ENCODE data around the gene AGBL5.

Gene AGBL5

DNA sequence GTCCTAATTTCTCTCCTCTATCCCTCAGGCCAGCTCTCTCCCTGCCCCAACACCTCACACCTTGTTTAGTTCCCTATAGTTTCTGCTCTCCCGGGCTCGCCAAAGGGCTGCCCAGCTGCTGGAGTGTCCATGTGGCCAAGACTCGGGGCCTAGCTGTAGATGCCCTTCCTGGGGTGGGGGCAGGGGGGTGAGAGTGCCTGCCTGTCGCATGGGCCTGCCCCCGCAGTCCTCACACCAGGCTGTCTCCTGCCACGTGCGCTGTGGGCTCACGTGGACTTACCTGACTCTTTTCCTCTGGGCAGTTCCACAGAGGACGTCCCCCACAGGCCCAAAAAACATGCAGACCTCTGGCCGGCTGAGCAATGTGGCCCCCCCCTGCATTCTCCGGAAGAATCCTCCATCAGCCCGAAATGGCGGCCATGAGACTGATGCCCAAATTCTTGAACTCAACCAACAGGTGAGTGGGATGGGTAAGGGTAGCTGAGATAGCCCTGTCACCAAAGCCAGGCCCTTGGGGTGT is 26.1 kb upstream of the AGBL5 start:
- no peak for DNase-seq

DNA sequence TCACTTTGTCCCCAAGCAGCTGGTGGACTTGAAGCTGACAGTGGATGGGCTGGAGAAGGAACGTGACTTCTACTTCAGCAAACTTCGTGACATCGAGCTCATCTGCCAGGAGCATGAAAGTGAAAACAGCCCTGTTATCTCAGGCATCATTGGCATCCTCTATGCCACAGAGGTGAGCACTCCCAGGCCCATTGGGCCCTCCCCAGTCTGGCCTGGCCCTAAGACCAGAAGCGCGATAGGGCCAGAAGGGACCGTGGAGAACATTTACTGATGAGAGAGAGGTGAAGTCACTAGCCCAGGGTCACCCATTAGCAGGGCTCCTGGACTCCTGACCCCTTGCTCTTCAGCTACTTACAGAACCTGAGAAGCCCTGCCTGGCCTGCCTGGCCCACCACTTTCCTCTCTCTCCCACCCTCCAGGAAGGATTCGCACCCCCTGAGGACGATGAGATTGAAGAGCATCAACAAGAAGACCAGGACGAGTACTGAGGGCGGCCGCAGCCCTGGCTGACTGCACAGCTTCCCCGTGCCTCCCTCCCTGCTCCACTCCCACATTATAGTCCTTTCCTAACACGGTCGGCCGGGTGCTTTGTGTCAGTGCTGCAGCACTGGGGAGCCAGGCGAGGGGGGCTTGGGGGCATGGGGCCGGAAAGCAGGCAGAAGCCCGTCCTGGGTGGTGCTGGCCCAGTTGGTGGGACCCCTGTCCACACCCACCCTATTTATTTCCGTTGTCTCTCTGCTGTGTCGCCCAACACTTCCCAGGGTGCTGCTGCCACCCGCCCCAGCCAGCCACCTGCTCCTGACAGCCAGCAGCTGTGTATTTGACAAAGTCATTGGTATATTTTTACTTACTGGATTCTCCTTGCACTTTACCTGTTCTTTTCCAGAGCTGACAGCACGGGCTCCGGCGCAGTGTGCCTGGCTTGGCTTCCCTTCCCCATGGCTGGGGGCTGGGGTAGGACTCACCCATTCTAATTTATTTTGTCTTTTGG is 25.3 kb upstream of the AGBL5 start:
- no peak for DNase-seq

DNA sequence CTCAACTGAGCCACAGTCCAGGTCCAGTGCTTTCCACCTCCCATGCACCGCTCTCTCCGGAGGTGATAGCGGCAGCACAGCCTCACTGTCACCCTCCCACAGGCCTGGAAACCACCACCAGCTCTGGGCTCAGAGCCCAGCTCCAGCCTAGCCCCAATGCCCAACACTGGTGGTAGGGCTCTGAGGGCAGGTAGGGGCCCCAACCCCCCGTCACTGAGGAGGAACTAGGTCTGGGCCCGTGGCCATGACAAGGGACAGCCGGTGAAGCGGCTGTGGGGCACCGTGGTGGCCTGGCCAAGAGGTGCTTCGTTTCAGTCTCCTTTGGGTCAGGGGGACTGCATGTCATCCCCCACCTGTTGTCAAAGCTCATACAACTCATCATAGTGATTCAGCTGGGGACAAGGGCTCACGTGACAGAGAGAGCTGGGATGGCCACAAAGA is 24.2 kb upstream of the AGBL5 start:
- DNase-seq: no peak

DNA sequence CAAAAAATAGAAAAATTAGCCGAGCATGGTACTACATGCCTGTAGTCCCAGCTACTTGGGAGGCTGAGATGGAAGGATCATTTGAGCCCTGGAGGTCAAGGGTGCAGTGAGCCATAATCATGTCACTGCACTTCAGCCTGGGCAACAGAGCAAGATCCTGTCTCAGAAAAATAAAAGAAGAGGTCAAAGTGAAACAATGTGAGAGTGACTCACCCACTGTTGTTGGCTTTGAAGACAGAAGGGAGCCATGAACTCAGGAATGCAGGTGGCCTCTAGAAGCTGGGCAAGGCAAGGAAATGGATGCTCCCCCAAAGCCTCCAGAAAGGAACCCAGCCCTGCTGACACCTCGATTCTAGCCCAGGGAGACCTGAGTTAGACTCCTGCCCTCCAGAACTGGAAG is 22.4 kb upstream of the AGBL5 start:
- no peak for DNase-seq

DNA sequence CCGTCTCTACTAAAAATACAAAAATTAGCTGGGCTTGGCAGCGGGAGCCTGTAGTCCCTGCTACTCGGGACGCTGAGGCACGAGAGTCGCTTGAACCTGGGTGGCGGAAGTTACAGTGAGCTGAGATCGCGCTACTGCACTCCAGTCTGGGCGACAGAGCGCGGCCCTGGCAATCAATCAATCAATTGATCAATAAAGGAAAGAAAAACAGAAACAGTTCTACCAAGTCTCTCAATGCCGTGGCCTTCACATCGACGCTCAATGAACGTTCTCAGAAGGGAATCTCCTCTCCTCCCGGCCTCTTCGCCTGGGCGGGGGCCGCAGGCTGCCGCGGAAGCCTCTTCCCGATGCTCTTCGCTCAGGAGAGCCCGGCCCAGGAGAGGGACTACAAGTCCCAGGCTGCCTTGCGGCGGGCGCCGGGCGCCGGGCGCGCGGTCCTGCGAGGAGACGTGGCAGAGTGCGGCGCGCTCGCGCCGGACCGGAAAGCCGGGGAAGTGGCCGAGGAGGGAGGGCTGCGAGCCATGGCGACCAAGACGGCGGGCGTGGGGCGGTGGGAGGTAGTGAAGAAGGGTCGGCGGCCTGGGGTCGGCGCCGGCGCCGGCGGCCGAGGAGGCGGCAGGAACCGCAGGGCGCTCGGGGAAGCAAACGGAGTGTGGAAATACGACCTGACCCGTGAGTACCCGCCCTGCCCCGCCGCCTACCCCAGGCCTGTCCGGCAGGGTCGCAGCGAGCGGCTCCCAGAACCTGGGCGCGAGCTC is 18.8 kb upstream of the AGBL5 start, which contains the start of gene TMEM214:
TSS of gene TMEM214 (plus strand) at position 471 of the 758 bp plus-strand sequence. CDS start at position 522, 51 bp downstream.
- DNase-seq: peak; percentile 62 to 80

DNA sequence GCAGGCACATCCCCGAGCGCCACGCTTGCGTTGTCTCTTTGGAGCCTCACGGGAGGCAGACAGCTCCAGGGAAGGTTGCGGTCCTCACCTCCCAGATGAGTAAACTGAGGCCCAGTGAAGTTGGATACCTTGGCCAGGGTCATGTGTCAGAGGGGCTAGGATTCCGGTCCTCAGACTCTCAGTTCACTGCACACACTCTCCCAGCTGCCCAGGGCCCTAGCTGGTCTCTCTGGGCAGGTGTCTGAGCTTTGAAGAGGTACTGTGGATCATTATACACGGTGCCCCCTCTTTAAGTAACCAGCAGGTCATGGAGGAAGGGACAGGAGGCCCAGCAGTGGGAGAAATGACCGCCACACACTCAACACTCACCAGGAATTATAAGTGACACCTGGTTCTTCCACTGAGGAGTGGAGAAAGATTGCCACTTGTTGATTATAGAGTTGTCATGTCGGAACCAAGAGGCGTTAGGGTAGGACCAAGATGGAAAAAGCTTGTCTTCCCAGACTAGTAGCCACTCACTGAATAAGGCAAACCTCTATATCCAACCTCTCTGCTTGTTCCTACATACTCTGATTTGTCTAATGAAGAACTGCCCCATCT is 18.1 kb upstream of the AGBL5 start:
- no peak for DNase-seq

DNA sequence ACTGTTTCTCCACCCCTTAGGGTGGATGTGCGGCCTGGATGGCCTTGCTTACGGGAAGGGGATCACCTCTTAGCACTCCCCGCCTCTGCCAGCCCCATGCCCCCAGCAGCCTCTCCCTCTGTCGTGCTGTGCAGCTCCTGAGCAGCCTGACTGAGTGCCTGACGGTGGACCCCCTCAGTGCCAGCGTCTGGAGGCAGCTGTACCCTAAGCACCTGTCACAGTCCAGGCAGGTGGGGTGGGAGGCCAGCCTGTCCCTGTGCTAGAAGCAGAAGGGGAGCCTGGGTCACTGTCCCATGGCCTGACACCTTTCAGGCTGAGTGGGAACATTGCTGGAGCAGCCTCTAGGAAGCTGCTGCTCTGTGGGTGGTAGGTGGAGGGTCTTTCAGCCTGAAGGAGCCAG is 13.5 kb upstream of the AGBL5 start:
- DNase-seq: no peak

DNA sequence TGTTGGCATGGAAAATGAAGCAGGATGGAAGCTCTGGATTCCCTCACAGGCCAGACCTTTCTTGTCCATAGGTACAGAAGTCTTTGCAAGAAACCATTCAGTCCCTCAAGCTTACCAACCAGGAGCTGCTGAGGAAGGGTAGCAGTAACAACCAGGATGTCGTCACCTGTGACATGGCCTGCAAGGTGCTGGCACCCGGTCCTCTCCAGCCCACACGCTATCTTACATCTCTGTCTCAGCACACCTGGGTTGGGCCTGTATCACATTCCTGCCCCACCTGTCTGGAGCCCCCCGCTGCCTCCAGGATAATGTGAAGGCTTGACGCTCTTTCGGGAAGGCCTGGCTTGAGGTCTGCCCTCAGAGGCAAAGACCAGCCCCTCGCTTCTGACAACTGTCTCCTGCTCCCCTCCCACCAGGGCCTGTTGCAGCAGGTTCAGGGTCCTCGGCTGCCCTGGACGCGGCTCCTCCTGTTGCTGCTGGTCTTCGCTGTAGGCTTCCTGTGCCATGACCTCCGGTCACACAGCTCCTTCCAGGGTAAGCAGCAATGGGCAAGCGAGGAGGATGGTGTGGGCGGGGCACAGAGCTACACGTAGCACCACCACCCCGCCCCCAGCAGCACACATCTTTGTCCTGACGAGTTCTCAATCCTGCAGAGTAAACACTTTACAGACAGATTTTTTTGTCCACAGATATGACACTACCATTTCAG is 12.7 kb upstream of the AGBL5 start:
- no peak for DNase-seq

DNA sequence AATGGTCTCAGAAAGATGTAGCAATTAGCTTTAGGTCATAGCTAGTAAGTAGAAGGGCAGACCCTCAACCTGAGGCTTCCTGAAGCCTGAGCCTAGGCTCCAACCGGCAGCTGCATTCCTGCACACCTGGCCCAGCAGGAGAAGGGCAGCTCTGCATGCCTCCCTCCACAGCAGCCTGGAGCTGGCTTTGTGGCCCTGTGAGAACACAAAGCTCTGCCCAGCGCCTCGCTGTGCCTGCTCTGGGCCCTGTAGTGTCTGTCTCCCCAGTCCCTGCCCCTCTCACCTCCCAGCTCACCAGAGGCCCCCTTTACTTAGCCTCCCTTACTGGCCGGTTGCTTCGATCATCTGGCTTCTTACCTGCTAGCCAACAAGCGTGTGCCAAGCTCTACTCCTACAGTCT is 12.0 kb upstream of the AGBL5 start:
- no peak for DNase-seq

DNA sequence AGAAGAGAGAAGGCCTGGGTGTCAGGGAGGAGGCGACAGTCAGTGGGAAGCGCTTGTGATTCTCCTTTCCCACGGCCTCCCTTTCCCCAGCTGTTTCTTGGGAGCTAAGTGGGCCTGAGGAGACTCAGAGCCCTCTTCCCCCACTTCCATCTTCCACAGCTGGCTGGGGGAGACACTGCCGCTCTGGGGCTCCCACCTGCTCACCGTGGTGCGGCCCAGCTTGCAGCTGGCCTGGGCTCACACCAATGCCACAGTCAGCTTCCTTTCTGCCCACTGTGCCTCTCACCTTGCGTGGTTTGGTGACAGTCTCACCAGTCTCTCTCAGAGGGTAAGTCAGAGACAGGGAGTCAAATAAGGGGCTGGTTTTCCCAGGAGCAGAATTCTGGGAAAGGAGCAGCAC is 11.6 kb upstream of the AGBL5 start:
- DNase-seq: no peak

DNA sequence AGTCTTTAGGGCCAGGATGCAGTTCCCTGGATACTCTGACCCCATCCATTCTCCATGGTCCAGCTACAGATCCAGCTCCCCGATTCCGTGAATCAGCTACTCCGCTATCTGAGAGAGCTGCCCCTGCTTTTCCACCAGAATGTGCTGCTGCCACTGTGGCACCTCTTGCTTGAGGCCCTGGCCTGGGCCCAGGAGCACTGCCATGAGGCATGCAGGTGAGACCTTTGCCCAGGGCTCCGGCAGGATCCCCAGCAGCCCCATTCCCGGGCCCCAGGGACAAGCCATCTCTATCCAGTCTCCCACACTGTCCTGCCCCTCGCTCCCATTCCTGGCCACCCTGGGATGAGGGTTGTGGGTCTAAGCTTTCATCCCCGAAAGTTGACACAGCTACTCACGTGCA is 11.2 kb upstream of the AGBL5 start:
- no peak for DNase-seq

DNA sequence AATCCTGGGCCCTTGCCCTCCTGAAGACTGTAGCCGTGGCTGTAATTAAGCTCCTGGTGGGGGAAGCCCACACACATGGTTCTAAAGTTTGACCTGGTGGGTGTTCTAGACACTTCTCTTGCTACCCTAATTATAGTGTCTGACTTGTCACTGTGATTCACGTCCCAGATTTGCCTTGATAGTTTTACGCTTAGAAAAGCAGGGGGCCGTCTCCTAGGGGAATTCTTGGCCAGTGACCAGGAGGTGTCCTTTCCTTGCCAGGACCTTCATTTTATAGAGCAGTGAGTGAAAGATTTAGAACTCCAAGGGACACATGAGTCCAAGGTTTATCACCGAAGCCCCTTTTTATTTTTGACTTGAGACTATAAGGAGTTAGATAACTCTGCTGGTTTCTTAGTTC is 9.7 kb upstream of the AGBL5 start:
- no peak for DNase-seq

DNA sequence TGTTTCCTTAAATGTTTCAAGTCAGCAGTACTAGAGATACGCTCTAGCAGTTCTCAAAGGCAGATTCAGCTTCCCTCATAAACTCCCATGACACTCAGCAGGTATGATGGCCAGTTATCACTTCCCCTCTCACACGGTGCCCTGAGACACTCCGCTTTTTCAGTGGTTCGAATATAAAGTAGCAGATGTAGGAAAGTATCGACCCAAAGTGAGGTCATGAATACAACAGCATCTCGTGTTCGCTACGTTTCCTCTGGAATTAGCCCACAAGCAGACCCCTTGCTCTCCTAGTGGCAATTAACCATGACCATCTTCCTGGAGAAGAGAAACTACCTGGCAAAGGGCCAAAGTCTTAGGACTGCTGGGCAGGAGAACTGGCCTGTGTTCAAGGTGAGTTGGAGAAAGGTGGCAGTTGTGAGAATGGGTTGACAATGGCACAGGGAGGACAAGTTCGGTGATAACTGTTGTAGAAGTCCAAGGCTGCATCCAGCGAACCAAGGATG is 9.3 kb upstream of the AGBL5 start:
- no peak for DNase-seq

DNA sequence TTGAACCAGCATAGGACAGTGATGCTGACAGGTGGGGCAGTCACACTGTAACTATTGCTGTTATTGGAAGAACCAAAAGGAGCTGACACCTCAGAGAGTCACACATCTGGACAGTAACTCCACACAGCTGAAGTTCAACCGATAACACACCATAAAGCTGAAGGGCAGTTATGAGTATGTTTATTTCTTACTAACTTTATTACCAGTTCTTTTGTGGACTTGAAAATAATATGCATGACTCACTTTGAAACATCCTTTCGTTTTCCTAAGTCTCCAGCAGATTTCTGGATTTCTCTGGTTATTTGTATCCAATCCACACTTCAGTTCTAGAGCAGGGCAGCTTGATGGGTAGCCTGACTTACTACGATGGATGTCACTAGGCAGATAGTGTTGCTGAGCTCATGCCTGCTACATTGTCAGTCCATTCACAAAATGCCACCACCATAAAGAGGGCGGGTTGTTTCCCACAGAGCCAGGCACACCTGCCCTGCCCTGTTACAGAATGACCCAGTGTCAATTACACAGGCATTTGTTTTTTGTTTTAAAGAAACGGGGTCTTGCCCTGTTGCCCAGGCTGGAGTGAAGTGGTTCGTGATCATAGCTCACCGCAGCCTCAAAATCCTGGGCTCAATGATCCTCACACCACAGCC is 8.4 kb upstream of the AGBL5 start:
- DNase-seq: no peak

DNA sequence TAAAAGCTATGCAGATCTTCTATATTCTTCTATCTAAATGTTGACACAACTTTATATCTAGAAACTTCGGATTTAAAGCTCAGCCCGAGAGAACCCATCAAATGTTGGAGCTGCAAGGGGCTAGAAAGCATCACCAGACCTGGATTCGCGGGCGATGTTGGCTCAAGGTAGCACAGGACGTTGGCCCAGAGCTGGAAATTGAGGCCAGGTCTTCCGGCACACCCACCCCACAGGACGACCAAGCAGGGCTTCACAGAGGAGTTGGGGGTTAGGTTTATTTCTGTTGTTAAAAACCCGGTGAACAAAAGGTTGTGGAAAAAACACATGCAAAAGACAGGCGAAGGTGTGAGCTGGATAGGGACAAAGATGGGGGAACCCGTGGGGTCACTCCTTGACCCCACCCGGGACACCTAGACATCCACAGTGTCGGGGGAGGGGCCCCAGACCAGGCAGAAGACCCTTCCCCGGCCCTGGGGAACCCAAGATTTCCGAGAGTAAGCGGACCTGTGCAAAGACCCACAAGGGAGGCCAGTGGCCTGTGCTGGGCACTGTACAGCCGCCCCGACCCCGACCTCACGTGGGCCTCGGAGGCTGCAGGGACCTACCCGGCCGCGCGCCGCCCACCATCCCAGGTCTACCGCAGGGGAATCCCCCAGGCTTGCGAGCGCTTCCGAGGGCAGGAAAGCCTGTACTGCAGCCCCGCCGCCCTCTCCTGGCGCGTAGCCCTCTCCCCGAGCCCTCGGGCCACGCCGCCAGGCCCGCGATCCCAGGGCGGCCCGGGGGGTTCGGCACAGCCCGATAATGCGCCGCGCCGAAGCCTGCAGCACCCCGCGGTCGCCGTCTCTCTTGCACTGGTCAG is 1.8 kb upstream of the AGBL5 start:
- DNase-seq: peak in 1 of 2 experiments; percentile 38

DNA sequence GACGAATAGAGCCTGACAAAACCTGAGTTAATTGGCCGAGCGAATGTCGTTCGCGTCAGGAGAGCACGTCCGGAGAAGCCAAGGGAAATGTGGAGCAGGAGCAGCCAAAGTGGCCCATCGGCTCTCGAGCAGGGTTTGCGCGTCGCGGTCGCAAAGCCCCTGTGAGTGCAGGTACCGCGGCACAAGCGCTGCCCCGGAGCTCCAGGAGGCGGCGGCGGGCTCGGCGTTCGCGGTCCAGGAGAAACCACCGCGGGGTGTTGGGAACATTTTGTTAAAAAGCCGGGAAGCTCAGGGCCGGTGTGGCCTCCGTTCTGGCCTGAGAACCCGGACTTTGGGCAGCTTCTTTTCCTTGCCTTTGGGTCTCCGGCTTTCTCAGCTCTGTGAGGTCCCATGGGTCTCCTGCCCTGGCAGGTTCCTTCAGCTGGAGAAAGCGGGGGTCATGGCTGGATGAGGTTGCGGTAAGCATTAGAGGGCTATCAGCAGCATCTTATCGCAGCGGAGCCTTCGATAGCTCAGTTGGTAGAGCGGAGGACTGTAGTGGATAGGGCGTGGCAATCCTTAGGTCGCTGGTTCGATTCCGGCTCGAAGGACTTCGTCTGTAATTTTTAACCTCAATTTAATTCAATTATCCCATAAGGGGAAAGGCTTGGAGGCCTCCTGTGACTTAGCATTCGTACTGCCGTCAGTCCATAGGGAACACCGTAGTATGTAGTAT is 1.0 kb upstream of the AGBL5 start:
- peak; percentile 88 to 92 for DNase-seq

DNA sequence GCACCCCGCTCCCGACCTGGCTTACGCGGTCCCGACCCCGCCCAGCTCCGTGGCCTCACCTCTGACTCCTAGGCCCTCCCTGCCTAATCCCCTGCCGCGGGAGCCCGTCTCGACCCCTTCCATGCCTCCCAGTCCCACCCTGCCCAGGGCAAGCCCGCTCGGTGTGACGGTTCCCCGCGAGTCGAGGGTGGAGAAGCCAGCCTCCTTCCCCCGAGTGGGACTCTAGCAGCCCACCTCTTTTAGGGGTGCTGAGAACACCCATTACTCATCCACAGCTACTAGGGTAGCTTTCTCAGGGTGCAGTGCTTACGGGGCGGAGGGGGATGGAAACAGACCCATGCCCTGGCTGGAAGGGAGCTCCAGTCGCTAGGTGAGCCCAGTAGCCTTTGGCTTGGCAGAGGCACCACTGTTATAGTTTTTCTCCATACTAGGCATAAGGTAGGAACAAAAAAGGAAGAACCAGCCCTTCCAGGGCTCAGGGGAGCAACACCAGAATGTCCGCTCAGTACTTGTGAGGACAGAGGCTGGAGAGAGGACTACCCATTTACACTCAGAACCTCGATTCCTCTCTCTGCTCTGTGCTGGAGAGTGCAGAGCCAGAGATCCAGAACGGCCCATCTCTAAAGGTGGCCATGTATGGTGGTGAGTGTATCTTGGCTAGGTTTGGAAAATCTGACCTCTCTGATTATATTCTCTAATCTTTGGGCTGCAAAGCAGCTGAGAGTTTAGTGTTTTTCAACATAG is 606 bp downstream of the AGBL5 start:
- DNase-seq: no peak

DNA sequence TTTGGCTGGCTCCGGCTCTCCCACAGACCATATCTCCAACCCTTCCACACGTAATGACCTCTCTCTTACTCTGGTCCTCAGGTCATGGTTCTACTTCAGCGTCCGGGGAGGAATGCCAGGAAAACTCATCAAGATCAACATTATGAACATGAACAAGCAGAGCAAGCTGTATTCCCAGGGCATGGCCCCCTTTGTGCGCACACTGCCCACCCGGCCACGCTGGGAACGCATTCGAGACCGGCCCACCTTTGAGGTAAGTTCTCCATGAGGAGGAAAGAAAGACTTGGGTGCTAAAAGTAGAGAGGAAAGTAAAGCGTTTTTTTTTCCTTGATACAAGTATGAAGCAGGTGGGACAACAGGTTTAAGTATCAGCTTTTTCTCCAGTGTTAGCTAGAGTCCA is 1.9 kb downstream of the AGBL5 start:
- no peak for DNase-seq

DNA sequence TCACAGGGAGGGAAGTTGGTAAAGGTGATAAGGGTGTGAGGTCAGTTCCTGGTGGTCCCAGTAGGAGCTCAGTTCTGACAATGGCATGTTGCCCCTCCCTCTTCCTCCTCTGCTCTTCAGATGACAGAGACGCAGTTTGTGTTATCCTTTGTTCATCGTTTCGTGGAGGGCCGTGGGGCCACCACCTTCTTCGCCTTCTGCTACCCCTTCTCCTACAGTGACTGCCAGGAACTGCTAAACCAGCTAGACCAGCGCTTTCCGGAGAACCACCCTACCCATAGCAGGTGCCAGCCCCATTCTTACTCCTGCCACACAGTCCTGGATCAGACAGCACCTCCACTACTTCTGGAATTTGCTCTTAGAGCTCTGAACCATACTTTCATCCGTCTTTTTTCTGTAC is 2.3 kb downstream of the AGBL5 start:
- DNase-seq: no peak
